SH-SY5Y (cell line): ENCODE measurements around the gene FGF4.

ENCODE experiments used
- GATA2 ChIP-seq: IDR thresholded peaks from 2 replicates; pipeline ENCODE4 v1.6.1; 2011; ENCODE audit warnings: mild to moderate bottlenecking, low read depth, low read length
- GATA3 ChIP-seq: IDR thresholded peaks from 2 replicates; pipeline ENCODE4 v1.6.1; 2011; ENCODE audit warnings: low read depth, mild to moderate bottlenecking, low read length, moderate library complexity

GRCh38 chr11:69745201-69745600, 29.9 kb downstream of the FGF4 start:
- TF ChIP-seq GATA2 = no peak
- no peak for TF ChIP-seq GATA3
